PC-9 (cell line): Measurements from ENCODE around the gene CCDC192. TPM values are rescaled to one million over a fixed set of nuclear protein-coding genes. Genes with fewer than 3 reads are reported as not detected.
A peak's percentile ranks its signal among the peaks of the same experiment; 100 is the strongest.

Source experiments
- BruUV-seq: library from RNA; stranded (reverse); fragments of 400-500 nt; replicated peaks from 2 replicates; lab custom pipeline; 2021; lab: Mats Ljungman, UMichigan
- CTCF ChIA-PET: fragments of 300-600 bp; sonication (Branson Sonifier 250); formaldehyde crosslinking; loops from one replicate; lab custom pipeline; 2022; ENCODE audit warnings: antibody characterized with exemption; lab: Charles Lee
- POLR2A ChIA-PET: fragments of 300-600 bp; sonication (Branson Sonifier 250); formaldehyde crosslinking; loops from one replicate; lab custom pipeline; 2022; ENCODE audit warnings: antibody characterized with exemption; ENCODE audit not compliant: unreplicated experiment; lab: Charles Lee
- DNase-seq, 2 experiments: peaks; one replicate each; pipeline versions ENCODE4 v3.0.0 to v3.0.0-alpha.2; 2015 to 2022; ENCODE audit warnings: mixed read lengths in 1 of 2
- H2AFZ ChIP-seq: fragments of 200-600 bp; sonication (generic); 2 replicates; pipeline ENCODE4 v1.8.1; 2017; ENCODE audit warnings: antibody characterized with exemption
- H3F3A ChIP-seq: fragments of 200-600 bp; sonication (generic); 2 replicates; pipeline ENCODE4 v1.8.1; 2017; ENCODE audit warnings: antibody characterized with exemption, mild to moderate bottlenecking, low read depth; ENCODE audit not compliant: insufficient read depth
- H3K27ac ChIP-seq: fragments of 200-600 bp; sonication (generic); 2 replicates; pipeline ENCODE4 v1.6.1; 2016; ENCODE audit warnings: mixed run types
- H3K27me3 ChIP-seq: fragments of 200-600 bp; sonication (generic); 2 replicates; pipeline ENCODE4 v1.6.1; 2016; ENCODE audit warnings: low read depth, mixed run types; ENCODE audit not compliant: insufficient read depth
- H3K36me3 ChIP-seq: fragments of 200-600 bp; sonication (generic); 2 replicates; pipeline ENCODE4 v1.6.1; 2016; ENCODE audit warnings: low read depth, mixed run types
- H3K4me1 ChIP-seq: fragments of 200-600 bp; sonication (generic); replicated peaks from 2 replicates; pipeline ENCODE4 v1.6.1; 2016; ENCODE audit warnings: mixed run types; ENCODE audit not compliant: insufficient read depth
- H3K4me2 ChIP-seq: fragments of 200-600 bp; sonication (generic); 2 replicates; pipeline ENCODE4 v1.6.1; 2017; ENCODE audit warnings: mixed run types
- H3K4me3 ChIP-seq: fragments of 200-600 bp; sonication (generic); 2 replicates; pipeline ENCODE4 v1.6.1; 2016; ENCODE audit warnings: mixed run types
- H3K79me2 ChIP-seq: fragments of 200-600 bp; sonication (generic); 2 replicates; pipeline ENCODE4 v1.6.1; 2017; ENCODE audit warnings: low read depth, mixed run types
- H3K9me2 ChIP-seq: fragments of 200-600 bp; sonication (generic); 2 replicates; pipeline ENCODE4 v1.8.1; 2017; ENCODE audit warnings: mild to moderate bottlenecking; ENCODE audit not compliant: insufficient read depth
- H3K9me3 ChIP-seq: fragments of 200-600 bp; sonication (generic); 2 replicates; pipeline ENCODE4 v1.8.1; 2016; ENCODE audit warnings: low read depth; ENCODE audit not compliant: insufficient read depth
- H4K20me1 ChIP-seq: fragments of 200-600 bp; sonication (generic); 2 replicates; pipeline ENCODE4 v1.8.1; 2017; ENCODE audit not compliant: insufficient read depth
- CTCF ChIP-seq: fragments of 200-600 bp; sonication (generic); conservative IDR thresholded peaks from 2 replicates; pipeline ENCODE4 v1.6.1; 2017; ENCODE audit warnings: mixed run types, antibody characterized with exemption, mild to moderate bottlenecking, moderate library complexity
- EZH2 ChIP-seq: fragments of 200-600 bp; sonication (generic); IDR thresholded peaks from 2 replicates; pipeline ENCODE4 v1.8.0; 2017; ENCODE audit warnings: antibody characterized with exemption, low read depth
- intact Hi-C: fragments of 100-400 bp; cut with micrococcal nuclease; formaldehyde crosslinking; loops from one replicate; pipeline ENCODE4 v1.10.0; 2022; ENCODE audit not compliant: unreplicated experiment
- total RNA-seq: library from RNA; stranded (reverse); gene quantifications from 2 replicates; pipeline ENCODE4 v1.2.3, GENCODE V29; 2021

Gene CCDC192
- total RNA-seq, 1 experiment from 2014 or later = not detected

- Histone ChIP-seq H2AFZ (no peak overlapping the region), H3K27me3 (no peaks in the 10 kb centered on the region), H3K4me1 (no peaks in the 10 kb centered on the region), H3K4me3 (no peak overlapping the region), H3K79me2 (no peaks in the 10 kb centered on the region), H3K27ac (no peak overlapping the region), H3F3A (no peaks in the 10 kb centered on the region), H4K20me1 (no peaks in the 10 kb centered on the region), H3K4me2 (no peak overlapping the region), H3K9me2 (no peaks in the 10 kb centered on the region), H3K9me3 (no peaks in the 10 kb centered on the region), H3K36me3 (no peaks in the 10 kb centered on the region)
- intact Hi-C loops = no loop called here
- TF ChIP-seq CTCF (no peak), EZH2 (no peak)
- POLR2A ChIA-PET = no interaction called here
- no TSS peak for BruUV-seq
- CTCF ChIA-PET = interaction anchor here (0.6 kb wide), 1 partner anchor 123 kb away, joined by 4 read pairs; no protein-coding TSS in a partner anchor
- DNase-seq = no peak
Measured at GRCh38 chr5:127754706-127755105, 51.5 kb downstream of the CCDC192 start.

DNA sequence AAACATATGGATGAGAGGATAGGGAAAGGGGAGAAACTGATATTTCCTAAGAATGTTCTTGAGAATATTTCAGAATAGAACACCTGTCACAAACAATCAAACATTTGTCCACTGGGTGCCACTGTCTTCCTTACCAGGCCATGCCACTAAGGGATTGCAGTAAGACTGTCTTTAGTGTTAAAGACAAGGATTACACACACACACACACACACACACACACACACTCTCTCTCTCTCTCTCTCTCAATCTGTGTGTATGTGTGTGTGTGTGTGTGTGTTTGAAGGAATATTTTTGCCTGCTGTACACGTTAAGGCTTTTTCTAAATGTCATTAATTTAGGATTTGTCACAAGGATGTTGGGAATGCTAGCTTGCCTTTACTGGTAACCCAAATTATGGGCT, 54.4 kb downstream of the CCDC192 start:
- H3K27ac ChIP-seq = no peak overlapping the region
- no peak overlapping the region for H3K4me3 ChIP-seq
- no peak overlapping the region for H2AFZ ChIP-seq
- TF ChIP-seq CTCF = peak; percentile 72
- TF ChIP-seq EZH2 = no peak
- no peaks in the 10 kb centered on the region for H3K36me3 ChIP-seq
- no peaks in the 10 kb centered on the region for H3K9me2 ChIP-seq
- H3K4me2 ChIP-seq = no peak overlapping the region
- intact Hi-C loops = loop anchor here (1.0 to 2.0 kb wide), 3 partner anchors 117 to 444 kb away; no protein-coding TSS in a partner anchor
- no peaks in the 10 kb centered on the region for H3K9me3 ChIP-seq
- no TSS peak for BruUV-seq
- no peaks in the 10 kb centered on the region for H3K27me3 ChIP-seq
- ChIA-PET POLR2A (no interaction called here), CTCF (no interaction called here)
- DNase-seq = peak; percentile 15 to 45
- no peaks in the 10 kb centered on the region for H4K20me1 ChIP-seq
- no peaks in the 10 kb centered on the region for H3F3A ChIP-seq
- H3K4me1 ChIP-seq = no peaks in the 10 kb centered on the region
- no peaks in the 10 kb centered on the region for H3K79me2 ChIP-seq

DNA sequence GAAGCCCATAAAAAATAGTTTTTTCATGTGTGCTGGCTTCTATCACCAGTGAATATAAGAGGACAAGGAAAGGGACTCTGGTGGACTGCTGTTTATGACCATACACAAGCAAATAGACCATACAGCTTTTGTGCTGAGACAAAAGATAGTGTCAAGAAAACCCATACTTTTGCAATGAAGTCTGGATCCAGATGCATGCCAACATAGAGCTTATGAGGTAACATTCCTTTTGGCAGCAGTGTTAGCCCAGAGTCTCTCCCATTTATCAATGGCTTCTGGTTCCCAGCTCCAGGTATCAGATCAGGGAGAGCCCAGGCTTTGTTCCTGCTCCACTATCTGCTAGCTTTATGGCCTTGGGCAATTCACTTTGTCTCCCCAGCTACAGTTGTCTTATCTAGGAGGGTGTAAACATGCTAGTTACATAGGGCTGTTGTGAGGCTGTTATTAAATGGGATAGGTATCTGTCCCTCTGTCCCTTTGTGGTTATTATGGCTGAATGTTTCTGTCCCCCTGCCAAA, 55.6 kb downstream of the CCDC192 start:
- no peaks in the 10 kb centered on the region for H3K4me1 ChIP-seq
- CTCF ChIA-PET = interaction anchor here (0.5 kb wide), 1 partner anchor 109 kb away, joined by 4 read pairs; no protein-coding TSS in a partner anchor
- H3K9me3 ChIP-seq = no peaks in the 10 kb centered on the region
- no TSS peak for BruUV-seq
- H2AFZ ChIP-seq = no peak overlapping the region
- H3K36me3 ChIP-seq = no peaks in the 10 kb centered on the region
- POLR2A ChIA-PET = no interaction called here
- H3K27me3 ChIP-seq = no peaks in the 10 kb centered on the region
- DNase-seq = no peak
- no peak overlapping the region for H3K4me3 ChIP-seq
- TF ChIP-seq CTCF (no peak), EZH2 (no peak)
- intact Hi-C loops = no loop called here
- H3K4me2 ChIP-seq = no peak overlapping the region
- H3K79me2 ChIP-seq = no peaks in the 10 kb centered on the region
- H3K9me2 ChIP-seq = no peaks in the 10 kb centered on the region
- no peaks in the 10 kb centered on the region for H3F3A ChIP-seq
- H4K20me1 ChIP-seq = no peaks in the 10 kb centered on the region
- H3K27ac ChIP-seq = no peak overlapping the region
